ENCODE data around the gene GANAB.

DNA sequence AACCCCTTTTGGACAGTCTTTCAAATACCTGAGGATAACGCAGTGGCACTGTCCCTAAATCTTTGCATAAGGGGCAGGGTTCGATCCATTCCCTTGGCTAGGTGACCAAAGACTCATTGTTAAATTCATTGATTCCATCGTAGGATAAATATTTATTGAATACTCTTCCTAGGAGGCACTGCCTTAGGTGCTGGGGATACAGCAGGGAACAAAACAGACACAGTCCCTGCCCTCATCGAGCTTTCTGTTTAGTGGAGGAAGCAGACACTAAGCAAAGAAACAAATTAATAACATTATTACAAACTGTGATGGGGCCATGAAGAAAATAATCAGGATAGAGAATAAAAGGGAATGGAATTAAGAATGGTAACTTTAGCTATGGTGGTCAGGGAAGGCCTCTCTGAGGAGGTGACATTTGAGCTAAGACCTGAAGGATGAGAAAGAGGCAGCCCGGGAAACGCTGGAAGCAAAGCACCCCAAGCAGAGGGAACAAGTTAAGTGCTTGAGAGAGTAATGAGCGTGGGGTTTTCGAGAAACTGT lies 25.3 kb downstream of the GANAB start:
- TF ChIP-seq, protein P1, sequence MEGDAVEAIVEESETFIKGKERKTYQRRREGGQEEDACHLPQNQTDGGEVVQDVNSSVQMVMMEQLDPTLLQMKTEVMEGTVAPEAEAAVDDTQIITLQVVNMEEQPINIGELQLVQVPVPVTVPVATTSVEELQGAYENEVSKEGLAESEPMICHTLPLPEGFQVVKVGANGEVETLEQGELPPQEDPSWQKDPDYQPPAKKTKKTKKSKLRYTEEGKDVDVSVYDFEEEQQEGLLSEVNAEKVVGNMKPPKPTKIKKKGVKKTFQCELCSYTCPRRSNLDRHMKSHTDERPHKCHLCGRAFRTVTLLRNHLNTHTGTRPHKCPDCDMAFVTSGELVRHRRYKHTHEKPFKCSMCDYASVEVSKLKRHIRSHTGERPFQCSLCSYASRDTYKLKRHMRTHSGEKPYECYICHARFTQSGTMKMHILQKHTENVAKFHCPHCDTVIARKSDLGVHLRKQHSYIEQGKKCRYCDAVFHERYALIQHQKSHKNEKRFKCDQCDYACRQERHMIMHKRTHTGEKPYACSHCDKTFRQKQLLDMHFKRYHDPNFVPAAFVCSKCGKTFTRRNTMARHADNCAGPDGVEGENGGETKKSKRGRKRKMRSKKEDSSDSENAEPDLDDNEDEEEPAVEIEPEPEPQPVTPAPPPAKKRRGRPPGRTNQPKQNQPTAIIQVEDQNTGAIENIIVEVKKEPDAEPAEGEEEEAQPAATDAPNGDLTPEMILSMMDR (conservative IDR thresholded peaks at IDR 0.05; ENCODE audit: low read depth, low read length): no peak
- TF ChIP-seq POLR2A (IDR thresholded peaks at IDR 0.05; ENCODE audit: low read depth, low read length) (no peak), MXI1 (IDR thresholded peaks at IDR 0.05; ENCODE audit: borderline replicate concordance, low read depth, low read length) (no peak), RAD21 (IDR thresholded peaks at IDR 0.05; ENCODE audit: low read length) (no peak), RFX5 (IDR thresholded peaks at IDR 0.05; ENCODE audit: low read depth, low read length) (no peak), CEBPB (IDR thresholded peaks at IDR 0.05; ENCODE audit: low read depth, low read length) (no peak), CHD1 (IDR thresholded peaks at IDR 0.05; ENCODE audit: low read depth, low read length) (no peak), SMC3 (IDR thresholded peaks at IDR 0.05; ENCODE audit: low read depth, low read length) (no peak), MAFK (IDR thresholded peaks at IDR 0.05; ENCODE audit: low read depth, low read length) (no peak), RCOR1 (IDR thresholded peaks at IDR 0.05; ENCODE audit: insufficient replicate concordance, low read length) (no peak)
- TF ChIP-seq, protein P2, sequence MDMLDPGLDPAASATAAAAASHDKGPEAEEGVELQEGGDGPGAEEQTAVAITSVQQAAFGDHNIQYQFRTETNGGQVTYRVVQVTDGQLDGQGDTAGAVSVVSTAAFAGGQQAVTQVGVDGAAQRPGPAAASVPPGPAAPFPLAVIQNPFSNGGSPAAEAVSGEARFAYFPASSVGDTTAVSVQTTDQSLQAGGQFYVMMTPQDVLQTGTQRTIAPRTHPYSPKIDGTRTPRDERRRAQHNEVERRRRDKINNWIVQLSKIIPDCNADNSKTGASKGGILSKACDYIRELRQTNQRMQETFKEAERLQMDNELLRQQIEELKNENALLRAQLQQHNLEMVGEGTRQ (IDR thresholded peaks at IDR 0.05; ENCODE audit: low read depth, low read length): no peak
- TF ChIP-seq, protein P3, sequence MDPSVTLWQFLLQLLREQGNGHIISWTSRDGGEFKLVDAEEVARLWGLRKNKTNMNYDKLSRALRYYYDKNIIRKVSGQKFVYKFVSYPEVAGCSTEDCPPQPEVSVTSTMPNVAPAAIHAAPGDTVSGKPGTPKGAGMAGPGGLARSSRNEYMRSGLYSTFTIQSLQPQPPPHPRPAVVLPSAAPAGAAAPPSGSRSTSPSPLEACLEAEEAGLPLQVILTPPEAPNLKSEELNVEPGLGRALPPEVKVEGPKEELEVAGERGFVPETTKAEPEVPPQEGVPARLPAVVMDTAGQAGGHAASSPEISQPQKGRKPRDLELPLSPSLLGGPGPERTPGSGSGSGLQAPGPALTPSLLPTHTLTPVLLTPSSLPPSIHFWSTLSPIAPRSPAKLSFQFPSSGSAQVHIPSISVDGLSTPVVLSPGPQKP (IDR thresholded peaks at IDR 0.05; ENCODE audit: borderline replicate concordance, low read depth, low read length): no peak
